ENCODE results near the gene CD200R1.
"Not testable (repeated sequence)": the region's sequence is repeated elsewhere in the genome, so short reads cannot be mapped to it uniquely, and the experiment has no call there.

Gene CD200R1

DNA sequence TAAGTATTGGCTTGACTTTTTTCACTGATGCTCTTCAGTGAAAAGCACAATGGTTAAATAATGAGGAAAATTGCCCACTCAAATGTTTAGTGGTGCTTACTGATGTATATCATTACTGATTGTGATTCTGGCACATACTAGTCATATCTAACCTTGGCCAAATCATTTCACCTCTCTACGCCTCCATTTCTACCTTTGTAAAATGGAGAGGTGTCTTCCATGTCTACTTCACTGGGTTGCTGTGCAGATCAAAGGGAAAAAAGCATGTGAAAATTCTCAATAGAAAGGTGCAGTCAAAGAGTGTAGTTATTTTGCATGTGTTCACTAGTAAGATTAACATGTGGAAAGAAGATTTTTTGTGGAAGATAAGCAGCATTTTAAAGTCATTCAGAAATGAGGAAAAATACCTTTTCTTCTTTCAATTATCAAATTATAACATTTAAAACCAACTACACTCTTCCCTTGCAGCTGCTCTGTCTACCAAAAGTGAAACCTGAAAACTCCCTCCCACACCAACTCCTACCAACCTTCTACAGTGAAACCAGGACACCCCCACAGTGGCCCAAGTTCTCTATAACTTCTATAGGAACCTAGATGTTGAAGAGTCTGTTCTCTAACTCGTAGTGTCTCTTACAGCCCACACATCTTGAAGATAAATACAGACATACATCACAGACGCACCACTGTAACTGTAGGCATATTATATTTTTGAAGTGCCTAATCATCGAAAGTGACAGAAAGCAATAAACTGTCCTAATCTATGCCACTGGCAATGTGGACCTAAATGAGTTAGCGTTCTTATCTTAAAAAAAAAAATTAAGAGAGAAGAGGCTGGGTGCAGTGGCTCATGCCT, 1.4 kb downstream of the CD200R1 start:
- DNase-seq (ENCODE audit: low read depth): no peak

DNA sequence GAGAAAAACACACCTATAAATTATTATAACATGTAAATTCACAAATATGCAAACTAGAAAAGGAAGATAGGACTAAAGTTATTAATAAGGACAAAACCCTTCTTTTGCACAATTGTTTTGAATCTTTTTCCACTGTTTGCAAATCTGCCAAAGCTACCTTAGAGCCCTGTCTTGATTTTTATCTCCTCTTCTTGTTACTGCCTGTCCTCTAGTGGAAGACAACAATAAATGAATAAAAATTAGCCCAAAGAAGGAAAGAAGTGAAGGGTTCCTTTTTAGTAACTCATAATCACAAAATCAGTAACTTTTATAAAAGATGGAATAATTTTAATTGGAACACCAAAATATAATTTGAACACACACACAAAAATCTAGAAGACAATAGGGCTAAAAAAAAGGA, 2.7 kb downstream of the CD200R1 start:
- DNase-seq (ENCODE audit: low read depth): no peak

DNA sequence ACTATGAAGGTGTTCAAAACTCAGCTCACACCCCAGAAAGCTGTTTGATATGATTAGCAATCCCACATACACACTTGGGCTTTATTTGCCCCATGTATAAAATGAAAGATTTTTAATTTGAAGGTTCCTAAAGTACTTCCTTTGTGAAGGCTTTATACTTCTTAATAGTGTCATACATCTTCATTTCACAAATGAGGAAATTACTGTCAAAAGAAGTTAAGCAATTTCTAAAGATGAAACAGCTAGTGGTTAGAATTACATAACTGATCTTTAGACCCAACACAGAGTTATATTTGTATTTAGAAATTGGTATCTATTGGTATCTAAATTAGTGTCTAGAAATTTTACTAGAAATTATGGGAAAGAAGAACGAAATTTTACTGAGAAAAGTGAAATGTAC, 7.1 kb downstream of the CD200R1 start:
- no peak for DNase-seq (ENCODE audit: low read depth)

- no peak for DNase-seq (ENCODE audit: low read depth)
Observed at GRCh38 chr3:112967425-112967824, 7.5 kb downstream of the CD200R1 start.

DNA sequence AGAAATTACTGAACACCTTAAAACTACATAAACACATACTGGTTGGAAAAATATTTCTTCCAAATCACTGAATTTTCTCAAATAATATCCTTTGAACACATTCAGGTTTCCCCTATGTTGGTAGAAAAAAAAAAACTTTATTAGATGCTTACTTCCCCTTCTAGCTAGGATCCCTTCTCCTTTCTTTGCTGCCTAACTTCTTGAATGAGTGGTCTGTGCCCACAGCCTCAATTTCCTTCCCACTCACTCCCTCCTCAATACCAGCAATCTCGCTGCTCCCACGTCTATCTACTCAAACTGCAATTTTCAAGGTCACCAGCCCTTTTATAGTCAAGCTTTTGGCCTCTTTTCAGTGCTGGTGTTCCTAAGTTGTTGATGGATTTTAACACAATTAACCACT, 8.3 kb downstream of the CD200R1 start:
- no peak for DNase-seq (ENCODE audit: low read depth)

DNA sequence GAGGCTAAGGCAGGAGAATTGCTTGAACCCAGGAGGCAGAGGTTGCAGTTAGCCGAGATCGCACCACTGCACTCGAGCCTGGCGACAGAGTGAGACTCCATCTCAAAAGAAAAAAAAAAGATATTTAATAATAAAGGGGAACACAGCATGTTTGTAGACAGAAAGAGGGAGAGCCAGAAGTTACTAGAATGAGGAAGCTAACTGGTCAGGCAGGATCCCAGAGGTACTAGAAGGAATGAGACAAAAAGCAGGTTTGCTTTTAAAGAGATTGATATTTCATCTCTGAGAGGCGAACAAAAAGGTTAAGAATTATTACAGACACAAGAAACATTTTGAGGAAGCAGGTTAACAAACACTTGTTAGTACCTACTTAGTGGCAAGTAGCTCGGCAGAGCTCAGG, 9.2 kb downstream of the CD200R1 start:
- no peak for DNase-seq (ENCODE audit: low read depth)

- DNase-seq (ENCODE audit: low read depth): no peak
Observed at GRCh38 chr3:112963683-112964082, 11.2 kb downstream of the CD200R1 start.

DNA sequence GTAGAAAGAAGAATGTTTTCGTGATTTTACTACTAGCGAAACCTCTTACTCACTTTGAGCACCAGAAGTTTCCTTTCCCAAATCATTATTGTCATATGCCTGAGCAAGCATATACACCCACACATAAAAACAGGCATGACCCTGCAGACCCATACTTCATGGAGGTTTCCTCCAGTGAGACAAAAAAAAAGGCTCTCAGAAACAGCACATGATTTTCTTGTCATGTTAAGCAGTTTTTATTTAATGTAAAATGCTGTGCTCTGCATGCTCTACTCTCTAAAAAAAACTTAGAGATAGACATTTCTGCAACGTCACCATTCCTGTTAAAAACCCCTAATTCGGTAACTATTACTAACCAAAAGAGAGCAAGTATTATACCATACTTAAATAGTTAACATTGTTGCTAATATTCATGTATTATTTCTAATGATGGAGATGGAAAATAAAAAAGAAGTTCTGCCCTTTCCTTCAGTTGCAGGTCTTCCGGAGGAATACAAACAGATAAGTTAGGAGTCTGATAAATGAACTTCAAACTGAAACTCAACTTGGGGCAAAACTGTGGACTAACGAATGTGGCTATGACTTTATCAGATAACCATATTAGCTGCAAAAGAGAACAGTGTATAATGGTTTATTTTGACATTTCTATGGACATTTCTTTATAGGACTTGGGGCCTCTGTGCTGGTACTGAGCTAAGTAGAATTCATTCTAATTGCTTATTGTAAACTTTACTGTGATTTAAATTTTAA, 15.9 kb downstream of the CD200R1 start:
- no peak for DNase-seq (ENCODE audit: low read depth)

DNA sequence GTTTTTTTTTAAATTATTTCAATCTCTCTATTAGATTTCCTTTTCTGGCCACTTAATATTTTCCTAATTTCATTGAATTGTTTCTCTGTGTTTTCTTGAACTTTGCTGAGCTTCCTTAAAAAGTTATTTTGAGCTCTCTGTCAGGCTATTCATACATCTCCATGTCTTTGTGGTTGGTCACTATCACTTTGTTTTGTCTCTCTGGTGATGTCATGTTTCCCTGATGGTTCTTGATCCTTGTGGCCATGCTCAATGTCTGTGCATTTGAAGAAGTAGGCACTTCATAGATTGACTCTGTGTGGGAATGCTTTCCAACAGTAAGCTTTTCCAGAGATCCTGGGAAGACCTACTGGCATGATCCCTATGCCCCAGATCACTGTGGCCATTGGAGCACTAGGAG, 18.6 kb downstream of the CD200R1 start:
- DNase-seq (ENCODE audit: low read depth): no peak

GRCh38 chr3:112948346-112948838, 26.5 kb downstream of the CD200R1 start:
- DNase-seq (ENCODE audit: low read depth): no peak

DNA sequence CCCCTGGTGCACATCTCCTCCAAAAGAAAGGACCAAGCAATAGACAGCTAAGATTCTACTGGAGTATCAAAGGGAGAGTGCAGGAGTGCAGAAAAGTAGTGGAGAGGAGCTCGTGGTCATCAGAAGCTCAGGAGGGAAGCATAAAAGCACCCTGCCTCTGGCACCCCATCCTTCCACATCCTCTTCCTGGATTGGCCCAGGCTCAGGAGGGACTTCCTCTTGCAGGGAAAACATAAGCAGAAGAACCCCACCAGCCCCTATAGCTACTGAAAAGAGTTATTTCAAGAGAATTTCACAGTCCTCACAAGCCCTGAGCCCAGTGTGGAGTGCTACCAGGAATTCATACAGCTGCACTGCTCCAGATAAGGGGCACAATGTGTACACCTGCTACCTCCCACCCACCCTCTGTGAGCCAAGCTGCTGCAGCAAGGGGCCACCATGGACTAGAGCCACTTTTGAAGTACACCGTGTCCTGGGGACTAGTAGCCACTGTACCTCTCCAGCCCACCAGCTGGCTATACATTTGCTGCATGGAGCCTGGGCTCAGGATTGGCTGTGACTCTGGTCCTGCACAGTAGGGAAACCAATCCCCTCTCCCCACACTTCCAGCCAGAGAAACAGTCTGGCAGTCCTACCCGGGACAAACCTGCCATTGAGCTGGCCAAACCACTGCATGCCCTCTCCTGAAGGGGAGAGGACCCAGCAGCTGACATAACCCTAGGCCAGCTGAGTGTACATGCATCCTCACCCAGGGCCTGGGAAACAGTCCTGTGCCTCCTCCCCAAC, 43.0 kb downstream of the CD200R1 start:
- DNase-seq (ENCODE audit: low read depth): no peak

DNA sequence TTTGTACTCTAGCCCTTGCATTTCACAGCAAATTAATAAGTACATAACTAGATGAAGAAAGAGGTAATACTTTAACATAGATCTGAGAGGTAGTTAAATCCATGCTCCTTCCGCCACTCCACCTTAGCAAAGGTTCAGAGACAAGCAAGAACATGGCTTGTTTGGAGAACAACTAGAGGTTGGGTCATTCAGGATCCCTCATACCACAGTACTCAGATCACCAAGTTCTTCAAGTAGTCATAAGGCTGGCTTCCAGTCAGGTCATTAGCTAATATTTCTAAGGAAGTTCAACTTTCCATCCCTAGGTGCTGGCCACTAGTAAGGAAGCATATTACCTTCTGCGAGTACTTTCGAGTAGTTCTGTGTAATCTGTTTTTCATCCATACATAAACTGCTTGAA, 44.1 kb downstream of the CD200R1 start:
- no peak for DNase-seq (ENCODE audit: low read depth)

DNA sequence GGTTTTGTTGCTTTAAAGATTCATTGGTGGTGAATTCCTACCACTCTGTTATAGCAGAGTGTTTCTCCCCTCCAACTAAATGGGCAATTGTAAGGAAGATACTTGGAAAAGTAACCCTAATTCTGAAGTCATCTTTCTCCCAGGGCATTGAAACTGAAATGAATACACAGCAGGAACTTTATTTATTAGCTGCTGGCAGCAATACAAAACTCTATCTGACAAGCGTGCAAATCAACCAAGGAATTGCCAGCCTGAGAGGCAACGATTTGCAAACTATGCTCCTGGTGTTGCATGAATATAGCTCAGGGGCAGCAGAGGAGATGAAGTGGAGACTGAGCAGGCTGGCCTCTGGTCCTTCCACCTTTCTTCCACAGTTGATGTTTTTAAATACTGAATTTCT, 48.9 kb downstream of the CD200R1 start:
- no peak for DNase-seq (ENCODE audit: low read depth)

- DNase-seq (ENCODE audit: low read depth): no peak
Observed at GRCh38 chr3:112925560-112925959, 49.3 kb downstream of the CD200R1 start.

DNA sequence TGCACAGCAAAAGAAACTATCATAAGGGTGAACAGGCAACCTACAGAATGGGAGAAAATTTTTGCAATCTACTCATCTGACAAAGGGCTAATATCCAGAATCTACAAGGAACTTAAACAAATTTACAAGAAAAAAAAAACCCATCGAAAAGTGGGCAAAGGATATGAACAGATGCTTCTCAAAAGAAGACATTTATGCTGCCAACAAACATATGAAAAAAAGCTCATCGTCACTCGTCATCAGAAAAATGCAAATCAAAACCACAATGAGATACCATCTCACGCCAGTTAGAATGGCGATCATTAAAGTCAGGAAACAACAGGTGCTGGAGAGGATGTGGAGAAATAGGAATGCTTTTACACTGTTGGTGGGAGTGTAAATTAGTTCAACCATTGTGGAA, 55.4 kb downstream of the CD200R1 start:
- DNase-seq (ENCODE audit: low read depth): not testable (repeated sequence)

DNA sequence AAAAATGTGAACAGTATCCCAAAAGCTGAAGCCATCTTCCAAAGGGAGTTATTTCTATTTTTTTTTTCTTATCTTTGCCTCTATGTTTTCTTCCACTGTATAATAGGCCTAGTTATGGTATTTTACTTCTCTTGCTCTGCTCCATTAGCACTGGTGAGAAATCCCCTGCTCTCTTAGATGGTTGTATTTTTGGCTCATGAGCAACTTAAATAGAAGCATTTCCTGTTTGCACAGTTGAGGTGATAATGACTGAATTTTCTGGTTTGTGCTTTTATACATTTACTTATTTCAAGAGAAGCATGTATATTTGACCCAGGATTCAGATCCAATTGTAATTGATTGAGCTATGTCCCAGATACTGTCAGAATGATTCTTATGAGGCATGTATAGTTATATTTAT, 66.7 kb downstream of the CD200R1 start:
- no peak for DNase-seq (ENCODE audit: low read depth)

- no peak for DNase-seq (ENCODE audit: low read depth)
Observed at GRCh38 chr3:112904786-112905185, 70.1 kb downstream of the CD200R1 start.

GRCh38 chr3:112900113-112900512, 74.8 kb downstream of the CD200R1 start:
- DNase-seq (ENCODE audit: low read depth): no peak

DNA sequence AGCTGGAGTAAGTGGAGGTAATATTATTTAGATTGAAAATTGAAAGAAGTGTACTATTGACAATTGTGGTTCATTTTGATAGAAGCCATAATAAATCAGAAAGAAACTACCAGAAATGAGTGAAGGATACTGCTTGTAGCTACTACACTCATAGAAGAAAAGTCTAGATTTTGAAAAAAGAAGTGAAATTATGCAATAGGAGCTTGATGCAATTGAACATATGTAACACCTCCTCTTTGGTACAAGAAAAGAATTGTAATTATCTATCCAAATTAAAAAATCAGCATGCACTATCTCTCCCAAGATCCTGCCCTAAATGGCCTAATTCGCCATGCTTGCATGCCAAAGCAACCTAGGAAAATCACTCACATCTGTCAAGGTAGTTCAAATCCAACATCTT, 77.1 kb downstream of the CD200R1 start:
- DNase-seq (ENCODE audit: low read depth): no peak

GRCh38 chr3:112894258-112894657, 80.6 kb downstream of the CD200R1 start:
- DNase-seq (ENCODE audit: low read depth): no peak

DNA sequence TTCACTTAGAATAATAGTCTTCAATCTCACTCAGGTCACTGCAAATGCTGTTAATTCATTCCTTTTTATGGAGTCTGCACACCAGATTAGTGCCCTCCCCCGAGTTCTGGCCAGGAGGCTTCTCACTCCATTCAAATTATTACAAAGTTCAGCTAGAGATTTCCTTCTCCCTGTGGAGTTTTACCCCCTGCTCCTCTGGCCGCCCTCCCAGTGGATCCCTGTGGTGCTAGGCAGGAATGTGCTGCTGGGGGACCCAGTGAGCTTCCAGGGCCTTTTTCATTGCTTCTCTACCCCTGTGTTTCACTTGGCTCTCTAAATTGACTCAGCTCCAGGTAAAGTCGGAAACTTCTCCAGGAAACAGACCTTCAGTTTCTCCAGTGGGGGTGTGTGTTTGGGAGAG, 85.5 kb downstream of the CD200R1 start:
- DNase-seq (ENCODE audit: low read depth): no peak

GRCh38 chr3:112888381-112889085, 86.4 kb downstream of the CD200R1 start:
- no peak for DNase-seq (ENCODE audit: low read depth)

All from stimulated activated CD8-positive, alpha-beta memory T cell treated with anti-CD3 and anti-CD28 coated beads, Interleukin-12 subunit alpha, Interleukin-12 subunit beta, amount 100 ng/mL, for 1 hour (primary cell).